Smooth muscle cell (in vitro differentiated cells): ENCODE results near the gene HNF1A. TPM values are rescaled to one million over a fixed set of nuclear protein-coding genes. Genes with fewer than 3 reads are reported as not detected.

Experiments
- DNase-seq: peaks from one replicate; lab custom pipeline; 2025; ENCODE audit not compliant: unreplicated experiment; lab: John Stamatoyannopoulos, UW
- H2AFZ ChIP-seq: fragments of 200-600 bp; sonication (generic); 2 replicates; pipeline ENCODE4 v1.6.0; 2016; ENCODE audit warnings: antibody characterized with exemption, low read depth, mild to moderate bottlenecking
- H3F3A ChIP-seq: fragments of 200-600 bp; sonication (generic); 2 replicates; pipeline ENCODE4 v1.6.0; 2017; ENCODE audit warnings: antibody characterized with exemption, low read depth
- H3K27ac ChIP-seq: fragments of 200-600 bp; sonication (generic); 2 replicates; pipeline ENCODE4 v1.5.1; 2016; ENCODE audit warnings: low read depth, mild to moderate bottlenecking
- H3K27me3 ChIP-seq: fragments of 200-600 bp; sonication (generic); 2 replicates; pipeline ENCODE4 v1.6.1; 2016; ENCODE audit warnings: low read depth, mild to moderate bottlenecking
- H3K36me3 ChIP-seq: fragments of 200-600 bp; sonication (generic); 2 replicates; pipeline ENCODE4 v1.5.1; 2016; ENCODE audit warnings: low read depth
- H3K4me1 ChIP-seq: fragments of 200-600 bp; sonication (generic); 2 replicates; pipeline ENCODE4 v1.5.1; 2016; ENCODE audit warnings: low read depth
- H3K4me2 ChIP-seq: fragments of 200-600 bp; sonication (generic); 2 replicates; pipeline ENCODE4 v1.6.0; 2016; ENCODE audit warnings: mild to moderate bottlenecking
- H3K4me3 ChIP-seq: fragments of 200-600 bp; sonication (generic); 2 replicates; pipeline ENCODE4 v1.5.1; 2016; ENCODE audit warnings: mild to moderate bottlenecking
- H3K79me2 ChIP-seq: fragments of 200-600 bp; sonication (generic); 2 replicates; pipeline ENCODE4 v1.6.0; 2016; ENCODE audit warnings: low read depth, mild to moderate bottlenecking
- H3K9ac ChIP-seq: fragments of 200-600 bp; sonication (generic); 2 replicates; pipeline ENCODE4 v1.6.0; 2016; ENCODE audit warnings: low read depth
- H3K9me3 ChIP-seq: fragments of 200-600 bp; sonication (generic); replicated peaks from 2 replicates; pipeline ENCODE4 v1.5.1; 2016; ENCODE audit warnings: low read depth
- H4K20me1 ChIP-seq: fragments of 200-600 bp; sonication (generic); 2 replicates; pipeline ENCODE4 v1.6.0; 2016; ENCODE audit warnings: low read depth
- WGBS: methylation state at CpG from one replicate; pipeline ENCODE4 v1.1.7; 2016; ENCODE audit warnings: low lambda C conversion rate; 5-methylcytosine and 5-hydroxymethylcytosine counted together
- polyA plus RNA-seq: library from polyadenylated mRNA; unstranded; fragments of >200 nt; fragmentation: Nextera tagmentation; extraction: Ambion mirVana; gene quantifications from 2 replicates; pipeline ENCODE4 v1.2.1, GENCODE V29; 2016
- total RNA-seq: library from RNA; depleted of rRNA; stranded (reverse); fragments of >200 nt; gene quantifications from 2 replicates; pipeline ENCODE4 v1.2.3, GENCODE V29; 2014
- TF ChIP-seq, protein P1 (sequence below): fragments of 200-600 bp; sonication (generic); IDR thresholded peaks from 2 replicates; pipeline ENCODE4 v1.5.1; 2017; ENCODE audit warnings: borderline replicate concordance, mild to moderate bottlenecking, antibody characterized with exemption; ENCODE audit not compliant: insufficient read depth, poor library complexity, severe bottlenecking

Gene HNF1A
- total and polyA plus RNA-seq, 2 experiments from 2014 or later: 0.09 TPM; not detected in 1

DNA sequence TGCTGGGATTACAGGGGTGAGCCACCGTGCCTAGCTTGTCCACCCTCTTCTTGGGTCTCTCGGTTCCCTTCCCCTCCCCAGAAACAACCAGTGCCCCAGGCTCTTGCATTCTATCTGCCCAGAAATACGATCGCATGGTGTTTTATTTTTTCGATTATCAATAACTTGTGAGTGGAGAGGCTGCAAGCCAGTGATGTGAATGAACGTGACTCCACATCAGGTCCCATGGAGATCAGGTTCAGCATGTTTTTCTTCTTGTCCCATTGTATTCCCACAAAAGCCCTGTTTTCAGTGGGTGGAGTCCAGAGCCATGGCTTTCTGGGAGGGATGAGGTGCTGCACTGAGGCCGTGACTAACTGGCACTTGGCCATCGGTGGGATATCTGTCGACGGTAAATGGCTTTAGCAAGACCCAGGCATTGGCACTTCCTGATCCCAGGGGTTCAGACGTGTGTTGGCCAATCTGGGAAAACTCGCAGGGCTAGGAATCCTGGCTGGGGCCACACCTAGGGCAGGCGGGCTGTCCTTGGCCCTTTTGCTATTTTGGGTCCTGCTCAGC lies 12.7 kb upstream of the HNF1A start:
- no peak overlapping the region for H3K4me3 ChIP-seq
- no peak overlapping the region for H3K9ac ChIP-seq
- H2AFZ ChIP-seq: no peak overlapping the region
- H3K4me2 ChIP-seq: no peak overlapping the region
- no peaks in the 10 kb centered on the region for H3K36me3 ChIP-seq
- H3K27ac ChIP-seq: no peak overlapping the region
- 82% methylated on average over 13 of the region's 13 CpGs for WGBS
- TF ChIP-seq, protein P1, sequence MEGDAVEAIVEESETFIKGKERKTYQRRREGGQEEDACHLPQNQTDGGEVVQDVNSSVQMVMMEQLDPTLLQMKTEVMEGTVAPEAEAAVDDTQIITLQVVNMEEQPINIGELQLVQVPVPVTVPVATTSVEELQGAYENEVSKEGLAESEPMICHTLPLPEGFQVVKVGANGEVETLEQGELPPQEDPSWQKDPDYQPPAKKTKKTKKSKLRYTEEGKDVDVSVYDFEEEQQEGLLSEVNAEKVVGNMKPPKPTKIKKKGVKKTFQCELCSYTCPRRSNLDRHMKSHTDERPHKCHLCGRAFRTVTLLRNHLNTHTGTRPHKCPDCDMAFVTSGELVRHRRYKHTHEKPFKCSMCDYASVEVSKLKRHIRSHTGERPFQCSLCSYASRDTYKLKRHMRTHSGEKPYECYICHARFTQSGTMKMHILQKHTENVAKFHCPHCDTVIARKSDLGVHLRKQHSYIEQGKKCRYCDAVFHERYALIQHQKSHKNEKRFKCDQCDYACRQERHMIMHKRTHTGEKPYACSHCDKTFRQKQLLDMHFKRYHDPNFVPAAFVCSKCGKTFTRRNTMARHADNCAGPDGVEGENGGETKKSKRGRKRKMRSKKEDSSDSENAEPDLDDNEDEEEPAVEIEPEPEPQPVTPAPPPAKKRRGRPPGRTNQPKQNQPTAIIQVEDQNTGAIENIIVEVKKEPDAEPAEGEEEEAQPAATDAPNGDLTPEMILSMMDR: no peak
- no peaks in the 10 kb centered on the region for H3K4me1 ChIP-seq
- H3F3A ChIP-seq: peaks cover 4% of the 10 kb centered on the region
- H4K20me1 ChIP-seq: no peaks in the 10 kb centered on the region
- no peak for DNase-seq
- no peaks in the 10 kb centered on the region for H3K27me3 ChIP-seq
- no peaks in the 10 kb centered on the region for H3K79me2 ChIP-seq
- H3K9me3 ChIP-seq: no peaks in the 10 kb centered on the region

DNA sequence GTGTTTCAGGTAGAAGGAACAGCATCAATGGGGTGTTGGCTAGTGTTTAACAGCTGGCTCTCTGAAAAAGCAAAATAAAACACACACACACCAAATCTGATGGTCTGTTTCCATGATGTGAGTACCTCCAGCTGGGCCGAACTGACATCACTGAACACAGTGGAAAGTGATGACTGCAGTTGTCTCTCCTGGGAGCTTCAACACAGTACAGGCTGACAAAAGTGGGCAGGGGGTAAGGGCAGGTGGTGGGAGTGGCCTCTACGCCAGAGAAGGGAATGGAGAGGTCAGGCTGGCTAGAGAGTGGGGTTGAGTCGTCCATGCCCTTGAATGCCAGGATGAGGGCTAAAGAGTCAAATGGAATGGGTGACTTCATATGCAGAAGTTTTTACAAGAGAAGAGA lies 8.0 kb upstream of the HNF1A start:
- Histone ChIP-seq H3K9ac (no peak overlapping the region), H3F3A (no peaks in the 10 kb centered on the region), H3K36me3 (no peaks in the 10 kb centered on the region), H3K79me2 (no peaks in the 10 kb centered on the region), H3K4me2 (no peak overlapping the region), H2AFZ (no peak overlapping the region), H3K27ac (no peak overlapping the region), H3K27me3 (no peaks in the 10 kb centered on the region), H3K4me3 (no peak overlapping the region), H4K20me1 (no peaks in the 10 kb centered on the region), H3K9me3 (no peaks in the 10 kb centered on the region), H3K4me1 (no peaks in the 10 kb centered on the region)
- WGBS: 89% methylated on average over 3 of the region's 3 CpGs
- DNase-seq: no peak
- TF ChIP-seq, protein P1: no peak

DNA sequence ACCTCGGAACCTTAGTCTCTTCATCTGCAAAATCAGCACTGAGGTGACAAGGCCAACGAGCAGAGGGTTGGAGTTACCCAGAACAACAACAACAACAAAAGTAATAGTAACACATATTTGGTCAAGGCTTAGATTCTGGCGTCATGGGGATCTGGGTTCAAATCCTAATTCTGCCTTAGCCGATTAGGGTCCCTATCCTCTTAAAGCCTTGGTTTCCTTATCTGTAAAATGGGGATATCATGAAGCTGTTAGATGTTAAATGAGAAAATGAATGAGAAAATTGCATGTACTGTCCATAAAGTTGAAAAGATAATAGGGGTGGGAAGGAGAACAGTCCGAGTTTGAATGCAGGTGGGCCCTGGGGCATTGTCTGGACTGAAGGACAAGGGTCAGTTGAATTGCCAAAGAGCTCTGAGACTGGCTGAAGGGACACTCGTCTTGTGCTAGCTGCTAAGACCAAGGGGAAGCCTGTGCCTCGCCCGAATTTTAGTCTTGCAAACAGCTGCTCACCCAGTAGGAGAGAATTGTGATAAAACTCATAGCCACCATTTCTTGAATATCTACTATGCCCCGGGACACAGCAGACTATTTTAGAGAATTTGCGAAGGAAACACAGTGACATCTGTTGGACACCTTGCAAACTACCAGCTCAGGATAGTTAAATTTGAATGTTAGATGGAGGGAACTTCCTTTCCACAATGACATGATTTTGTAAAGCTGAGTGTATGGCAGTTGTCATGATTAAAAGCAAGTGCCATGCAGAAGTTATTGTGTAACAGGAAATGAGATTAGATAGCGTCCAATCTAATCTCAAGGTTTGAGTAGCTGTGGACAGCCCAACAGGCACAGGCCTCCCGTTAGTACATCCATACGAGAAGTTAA lies 6.8 kb upstream of the HNF1A start:
- no peak overlapping the region for H3K27ac ChIP-seq
- WGBS: 38% methylated on average over 13 of the region's 13 CpGs
- no peaks in the 10 kb centered on the region for H3K4me1 ChIP-seq
- TF ChIP-seq, protein P1: peak; percentile 68
- no peak overlapping the region for H3K4me2 ChIP-seq
- H3K79me2 ChIP-seq: no peaks in the 10 kb centered on the region
- H3K27me3 ChIP-seq: no peaks in the 10 kb centered on the region
- no peak overlapping the region for H3K4me3 ChIP-seq
- no peaks in the 10 kb centered on the region for H4K20me1 ChIP-seq
- no peaks in the 10 kb centered on the region for H3K9me3 ChIP-seq
- H3K36me3 ChIP-seq: no peaks in the 10 kb centered on the region
- no peak overlapping the region for H3K9ac ChIP-seq
- no peaks in the 10 kb centered on the region for H3F3A ChIP-seq
- DNase-seq: no peak
- peak overlapping the region; percentile 41 for H2AFZ ChIP-seq
